Stimulated activated CD4-positive, alpha-beta T cell treated with anti-CD3 and anti-CD28 coated beads, Interleukin-4, amount 100 ng/mL, for 48 hours (primary cell): Measurements from ENCODE around the gene TRAP1.
"Not testable (repeated sequence)": the region's sequence is repeated elsewhere in the genome, so short reads cannot be mapped to it uniquely, and the experiment has no call there.

Experiments
- DNase-seq, 2 donors: peaks; one replicate each; pipeline ENCODE4 v3.0.0-alpha.2; 2020; ENCODE audit warnings: low read depth in 2 of 2

The TRAP1 gene

GRCh38 chr16:3673676-3674377 is 43.5 kb downstream of the TRAP1 start:
- DNase-seq = no peak

GRCh38 chr16:3673201-3673600 is 44.1 kb downstream of the TRAP1 start:
- no peak for DNase-seq

- no peak for DNase-seq
Measured at GRCh38 chr16:3672571-3673041, 44.7 kb downstream of the TRAP1 start.

- DNase-seq = no peak
Measured at GRCh38 chr16:3671424-3671823, 45.9 kb downstream of the TRAP1 start.

- no peak for DNase-seq
Measured at GRCh38 chr16:3670711-3671110, 46.6 kb downstream of the TRAP1 start.

GRCh38 chr16:3669082-3669481 is 48.2 kb downstream of the TRAP1 start:
- DNase-seq = no peak

- no peak for DNase-seq
Measured at GRCh38 chr16:3668626-3669025, 48.7 kb downstream of the TRAP1 start.

- DNase-seq = no peak
Measured at GRCh38 chr16:3665508-3665907, 51.8 kb downstream of the TRAP1 start.

GRCh38 chr16:3664187-3664896 is 53.0 kb downstream of the TRAP1 start:
- no peak for DNase-seq

- no peak for DNase-seq
Measured at GRCh38 chr16:3662601-3663000, 54.7 kb downstream of the TRAP1 start.

GRCh38 chr16:3661922-3662321 is 55.4 kb downstream of the TRAP1 start:
- no peak for DNase-seq

GRCh38 chr16:3661311-3661710 is 56.0 kb downstream of the TRAP1 start:
- DNase-seq = no peak

- DNase-seq = no peak
Measured at GRCh38 chr16:3659251-3659650, 58.1 kb downstream of the TRAP1 start.

- DNase-seq = peak in 1 of 2 donors; percentile 38
Measured at GRCh38 chr16:3656491-3657468, 60.5 kb downstream of the TRAP1 start.

- not testable (repeated sequence) for DNase-seq
Measured at GRCh38 chr16:3656160-3656490, 61.2 kb downstream of the TRAP1 start.

- DNase-seq = no peak
Measured at GRCh38 chr16:3655396-3656159, 61.7 kb downstream of the TRAP1 start.

- DNase-seq = no peak
Measured at GRCh38 chr16:3655030-3655395, 62.3 kb downstream of the TRAP1 start.

GRCh38 chr16:3654249-3654991 is 62.9 kb downstream of the TRAP1 start, which contains the start of gene DNASE1:
Gene DNASE1, plus strand, starts transcription at chr16:3654691. Its CDS starts 683 bp downstream, at chr16:3655374.
- peak; percentile 51 to 55 for DNase-seq

GRCh38 chr16:3652373-3653195 is 64.7 kb downstream of the TRAP1 start:
- no peak for DNase-seq
